Measurements from ENCODE around the gene TTC7B.

- TF ChIP-seq CTCF (IDR thresholded peaks at IDR 0.05; ENCODE audit: insufficient read depth, low read length) (no peak), POLR2AphosphoS5 (IDR thresholded peaks at IDR 0.05; ENCODE audit: low read depth) (no peak)
Observed at GRCh38 chr14:90604356-90604755, 211.9 kb downstream of the TTC7B start.

All from HL-60 (cell line).